ENCODE results near the gene MAP4K5.

Gene MAP4K5

DNA sequence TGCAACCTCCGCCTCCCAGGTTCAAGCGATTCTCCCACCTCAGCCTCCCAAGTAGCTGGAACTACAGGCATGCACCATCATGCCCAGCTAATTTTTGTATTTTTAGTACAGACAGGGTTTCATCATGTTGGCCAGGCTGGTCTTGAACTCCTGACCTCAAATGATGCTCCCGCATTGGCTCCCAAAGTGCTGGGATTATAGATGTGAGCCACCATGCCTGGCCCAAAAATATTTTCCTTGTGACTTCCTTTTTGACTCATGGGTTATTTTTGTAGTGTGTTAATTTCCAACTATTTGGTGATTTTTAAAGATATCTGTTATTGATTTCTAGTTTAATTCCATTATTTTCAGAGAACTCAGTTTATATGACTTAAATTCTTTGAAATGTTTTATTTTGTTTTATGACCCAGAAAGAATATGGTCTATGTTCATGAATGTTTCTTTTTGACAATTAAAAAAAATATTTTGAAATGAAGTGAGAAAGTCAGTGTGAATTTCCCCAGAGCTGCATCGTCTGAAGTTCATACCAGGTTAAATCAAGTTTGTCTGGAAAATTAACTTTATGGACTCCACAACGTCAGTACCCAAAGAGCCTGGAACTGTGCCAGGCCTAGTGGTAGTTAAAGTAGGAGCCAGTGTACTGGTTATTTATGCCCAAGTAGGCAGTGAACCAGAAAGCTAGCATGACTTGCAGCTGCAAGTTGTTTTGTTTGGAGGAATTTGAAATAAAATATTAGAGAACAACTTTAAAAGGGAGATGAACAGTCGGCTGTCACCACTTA is 132.9 kb downstream of the MAP4K5 start:
- peak; percentile 50 for DNase-seq

DNA sequence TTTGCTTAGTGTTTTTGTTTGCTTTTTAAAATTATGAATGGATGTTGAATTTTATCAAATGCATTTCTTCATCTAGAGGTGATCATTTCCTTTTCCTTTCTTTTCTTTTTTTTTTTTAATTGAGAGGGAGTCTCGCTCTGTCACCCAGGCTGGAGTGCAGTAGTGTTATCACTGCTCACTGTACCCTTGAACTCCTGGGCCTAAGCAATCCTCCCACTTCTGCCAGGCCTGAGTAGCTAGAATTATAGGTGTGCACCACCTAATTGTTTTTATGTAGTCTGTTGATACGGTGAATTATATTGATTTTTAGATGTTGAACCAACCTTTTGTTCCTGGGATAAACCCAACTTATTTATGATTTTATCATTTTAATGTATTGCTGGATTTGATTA is 134.2 kb downstream of the MAP4K5 start:
- DNase-seq, result no peak

DNA sequence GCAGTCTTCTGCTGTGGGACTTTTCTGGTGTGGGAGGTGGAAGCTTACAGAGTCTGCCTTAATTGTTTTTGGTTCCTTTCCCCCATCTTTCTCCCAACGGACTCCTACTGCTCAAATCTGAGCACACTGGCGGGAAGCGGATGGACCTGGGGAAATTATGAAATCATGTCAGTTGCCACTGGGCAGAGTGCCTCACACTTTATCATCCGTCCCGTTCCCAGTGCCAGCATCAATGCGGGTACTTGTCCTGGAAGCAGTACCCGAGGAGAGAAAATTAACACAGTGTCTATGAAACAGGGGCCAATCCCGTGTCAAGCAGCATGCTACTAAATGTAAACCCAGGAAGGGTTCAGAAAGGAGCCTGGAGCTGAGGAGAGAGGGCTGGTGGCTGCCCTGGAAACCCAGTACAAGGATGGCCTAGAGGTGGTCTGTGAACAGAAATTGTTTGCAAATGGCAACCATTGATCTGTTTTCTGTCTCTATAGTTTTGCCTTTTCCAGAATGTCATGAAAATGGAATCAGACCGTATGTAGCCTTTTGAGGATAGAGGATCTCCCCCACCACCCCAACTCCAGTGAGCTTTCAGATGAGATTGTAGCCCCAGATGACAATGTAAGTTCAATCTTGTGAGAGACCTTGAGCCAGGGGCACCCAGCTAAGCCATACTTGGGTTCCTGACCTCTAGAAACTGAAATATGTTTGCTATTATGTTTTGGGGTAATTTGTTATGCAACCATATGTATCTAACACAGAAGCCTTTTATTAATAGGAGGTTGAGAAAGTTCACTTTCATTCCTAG is 134.8 kb downstream of the MAP4K5 start:
- DNase-seq, result peak; percentile 10

DNA sequence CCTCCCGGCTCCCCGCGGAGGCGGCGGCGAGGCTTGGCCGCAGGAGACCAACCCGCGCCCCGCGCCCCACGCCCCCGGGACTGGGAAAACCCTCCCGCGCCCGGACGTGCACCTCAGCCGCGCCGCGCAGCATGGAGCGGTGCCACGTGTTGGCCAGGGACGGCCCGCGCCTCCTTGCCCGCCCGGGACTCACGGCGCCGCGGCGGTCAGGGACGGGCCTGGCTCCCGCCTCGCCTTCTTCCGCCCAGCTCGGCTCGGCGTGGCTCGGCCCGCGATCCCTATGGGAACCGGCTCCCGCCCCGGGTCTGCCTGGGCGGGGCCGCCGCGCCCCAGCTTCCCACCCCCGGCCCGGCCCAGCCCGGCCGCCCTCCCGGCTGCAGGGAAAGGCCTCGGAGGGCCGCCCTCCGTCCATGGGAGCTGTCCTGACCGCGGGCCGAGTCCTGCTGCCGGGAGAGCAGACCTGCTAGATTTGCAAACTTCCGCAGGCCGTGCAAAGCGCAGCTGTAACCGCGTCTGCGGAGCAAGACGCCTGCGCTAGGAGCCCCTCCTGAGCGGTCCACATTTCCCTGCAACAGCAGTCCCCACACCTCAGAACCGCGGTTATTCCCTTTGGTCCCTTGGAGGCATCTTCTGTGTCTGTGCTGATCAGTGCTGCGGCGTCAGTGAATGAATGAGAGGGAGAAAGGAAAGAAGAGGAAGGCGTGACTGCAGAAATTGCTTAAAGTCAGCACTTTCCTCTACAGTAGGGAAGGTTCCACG is 135.6 kb downstream of the MAP4K5 start, which contains the start of gene CDKL1:
Gene CDKL1, minus strand, starts transcription at position 251 of the 759 bp plus-strand sequence. CDS start 1,013 bp downstream, outside the sequence.
- peak; percentile 62 for DNase-seq

DNA sequence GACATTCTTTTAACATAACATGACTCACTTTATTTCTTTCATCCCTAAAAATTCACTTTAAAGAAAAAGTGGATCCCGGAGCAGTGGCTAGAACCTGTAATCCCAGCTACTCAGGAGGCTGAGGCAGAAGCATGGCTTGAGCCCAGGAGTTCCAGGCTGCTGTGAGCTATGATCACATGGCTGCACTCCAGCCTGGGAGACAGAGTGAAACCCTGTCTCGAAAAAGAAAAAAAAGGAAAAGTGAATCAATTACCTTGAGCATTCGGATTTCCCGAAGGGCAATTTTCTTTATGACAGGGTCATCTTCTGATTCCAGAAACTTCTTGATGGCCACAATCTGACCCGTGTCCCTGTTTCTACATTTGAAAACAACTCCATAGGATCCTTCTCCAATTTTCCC is 136.9 kb downstream of the MAP4K5 start:
- DNase-seq, result no peak

DNA sequence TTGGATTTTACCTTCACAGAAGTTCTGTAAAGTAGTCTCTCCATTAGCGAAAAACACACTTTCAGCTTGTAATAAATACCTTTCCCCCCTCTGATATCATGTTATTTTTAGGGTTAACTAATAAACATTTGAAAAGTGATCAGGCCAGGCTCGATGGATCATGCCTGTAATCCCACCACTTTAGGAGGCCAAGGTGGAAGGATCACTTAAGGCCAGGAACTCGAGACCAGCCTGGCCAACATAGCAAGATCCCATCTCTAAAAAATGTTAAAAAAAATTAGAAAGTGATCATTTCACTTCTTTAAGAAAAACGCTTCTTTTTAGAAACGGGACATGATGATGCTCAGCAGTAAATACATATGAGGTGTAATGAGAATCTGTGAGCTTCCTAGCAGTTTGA is 137.7 kb downstream of the MAP4K5 start:
- no peak for DNase-seq

DNA sequence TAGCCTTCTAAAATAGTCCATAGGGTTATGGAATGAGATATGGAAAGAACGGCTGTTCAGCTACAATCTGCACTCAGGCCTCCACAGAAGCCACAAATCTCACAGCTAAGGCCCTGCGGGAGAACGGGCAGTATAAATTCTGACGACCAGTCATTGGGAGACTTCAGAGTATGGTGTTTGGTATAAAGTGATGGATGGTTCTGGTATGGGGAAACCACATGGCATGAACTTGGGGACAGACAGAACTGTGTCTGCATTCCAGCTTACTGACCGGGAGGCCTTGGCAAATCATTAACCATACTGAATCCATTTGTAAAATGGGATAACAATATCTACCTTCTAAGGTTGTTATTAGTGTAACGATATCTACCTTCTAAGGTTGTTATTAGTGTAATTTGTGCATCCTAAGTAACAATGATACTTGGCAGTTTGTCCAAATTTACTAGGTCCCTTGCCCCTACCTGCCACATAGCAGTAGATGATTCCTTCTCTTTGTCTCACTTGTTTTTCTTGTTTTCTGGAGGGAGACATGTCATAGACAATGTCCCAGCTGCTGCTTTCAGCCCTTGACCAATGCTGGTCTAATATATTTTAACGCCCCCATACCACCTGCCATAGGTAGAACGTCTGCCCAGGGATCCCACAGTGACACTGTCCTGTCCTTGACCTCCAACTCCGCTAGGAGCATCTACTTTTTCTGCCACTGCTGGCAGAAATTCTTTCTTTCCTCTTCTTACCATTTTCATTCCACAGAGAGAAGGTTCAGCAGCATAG is 142.5 kb downstream of the MAP4K5 start:
- no peak for DNase-seq

DNA sequence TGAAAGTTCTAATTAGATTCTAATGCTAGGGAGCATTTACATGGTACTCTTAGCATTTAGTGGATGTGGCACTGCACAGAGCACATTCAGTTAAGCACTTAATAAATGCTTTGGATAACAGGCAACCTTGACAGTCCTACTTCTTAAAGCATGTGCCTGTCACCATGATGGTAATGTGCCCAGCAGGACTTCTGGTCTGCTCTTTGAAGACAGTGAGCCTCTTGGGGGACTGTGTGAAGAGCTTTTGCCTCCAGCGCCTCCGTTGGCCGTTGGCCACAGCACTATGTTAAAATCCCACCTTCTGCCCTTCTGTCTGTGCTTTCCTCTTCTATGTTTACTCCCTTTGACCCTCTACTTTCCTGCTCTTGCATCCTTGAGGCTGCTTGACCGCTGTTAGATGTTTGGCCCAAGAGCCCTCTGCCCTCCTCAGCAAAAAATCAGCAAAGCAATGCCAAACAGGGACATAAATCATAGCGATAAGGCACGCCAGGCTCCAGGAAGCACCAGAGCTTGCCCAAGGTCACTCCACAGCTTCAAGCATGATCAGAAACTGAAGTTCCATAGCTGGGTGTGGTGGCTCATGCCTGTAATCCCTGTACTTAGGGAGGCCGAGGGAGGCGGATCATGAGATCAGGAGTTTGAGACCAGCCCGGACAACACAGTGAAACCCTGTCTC is 144.0 kb downstream of the MAP4K5 start:
- DNase-seq, result no peak

DNA sequence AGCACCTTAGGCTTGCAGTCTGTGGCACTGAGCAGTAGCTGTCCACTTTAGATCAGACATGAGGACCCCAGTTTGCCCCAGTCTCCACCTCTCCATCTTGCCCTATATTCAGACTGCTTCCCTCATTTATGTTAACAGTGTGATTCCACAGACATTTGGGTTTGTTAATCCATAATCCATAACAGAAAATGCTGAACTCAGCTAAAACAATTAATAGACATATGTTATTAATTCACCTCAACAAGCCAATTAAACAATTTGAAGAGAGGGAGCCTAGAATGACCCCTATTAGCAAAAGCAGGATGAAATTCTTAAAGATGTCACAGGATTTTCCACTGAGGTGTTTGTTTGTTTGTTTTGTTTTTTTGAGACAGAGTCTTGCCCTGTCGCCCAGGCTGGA is 144.8 kb downstream of the MAP4K5 start:
- DNase-seq, result no peak

DNA sequence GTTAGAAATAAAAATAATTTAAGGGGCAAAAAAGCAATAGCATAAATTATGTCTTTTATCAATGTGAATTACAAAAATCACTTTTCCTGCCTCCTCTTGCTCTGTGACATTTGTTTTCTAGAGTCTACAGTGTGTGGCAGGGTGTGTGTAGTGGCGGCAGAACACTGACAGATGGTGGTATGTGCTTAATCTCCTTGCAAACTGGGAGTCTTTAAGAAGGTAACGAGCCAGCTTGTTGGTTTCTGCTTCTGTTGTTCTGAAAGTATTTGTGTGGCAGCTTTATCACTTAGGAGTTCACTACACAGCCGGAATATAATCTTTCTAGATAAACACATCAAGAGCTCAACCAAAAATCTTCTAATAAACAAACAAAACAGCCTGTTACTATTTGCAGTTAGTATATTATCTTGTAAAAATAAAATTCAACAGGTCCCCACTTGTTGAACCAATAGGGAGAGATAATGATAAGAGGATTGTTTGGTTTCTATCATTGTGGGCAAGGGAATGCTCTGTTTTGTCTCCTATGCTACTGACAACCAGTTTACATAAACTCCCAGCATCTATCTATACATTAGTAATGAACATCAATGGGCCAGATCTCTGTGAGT is 148.6 kb downstream of the MAP4K5 start:
- DNase-seq, result no peak

DNA sequence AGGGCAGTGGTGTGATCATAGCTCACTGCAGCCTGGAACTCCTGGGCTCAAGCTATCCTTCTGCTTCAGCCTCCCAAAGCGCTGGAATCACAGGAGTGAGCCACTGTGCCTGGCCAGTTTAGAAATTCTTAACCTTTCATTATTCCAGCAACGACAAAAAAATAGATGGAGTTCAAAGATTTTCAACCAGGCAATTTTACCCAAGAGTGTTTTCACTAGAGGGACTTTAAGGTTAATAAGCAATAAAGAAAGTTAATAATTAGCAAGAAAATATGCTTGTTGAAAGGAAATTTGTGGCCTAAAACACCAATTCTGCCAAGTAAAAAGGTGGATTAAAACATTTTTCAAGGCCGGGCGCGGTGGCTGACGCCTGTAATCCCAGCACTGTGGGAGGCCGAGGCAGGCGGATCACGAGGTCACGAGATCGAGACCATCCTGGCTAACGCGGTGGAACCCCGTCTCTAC is 150.5 kb downstream of the MAP4K5 start:
- no peak for DNase-seq

DNA sequence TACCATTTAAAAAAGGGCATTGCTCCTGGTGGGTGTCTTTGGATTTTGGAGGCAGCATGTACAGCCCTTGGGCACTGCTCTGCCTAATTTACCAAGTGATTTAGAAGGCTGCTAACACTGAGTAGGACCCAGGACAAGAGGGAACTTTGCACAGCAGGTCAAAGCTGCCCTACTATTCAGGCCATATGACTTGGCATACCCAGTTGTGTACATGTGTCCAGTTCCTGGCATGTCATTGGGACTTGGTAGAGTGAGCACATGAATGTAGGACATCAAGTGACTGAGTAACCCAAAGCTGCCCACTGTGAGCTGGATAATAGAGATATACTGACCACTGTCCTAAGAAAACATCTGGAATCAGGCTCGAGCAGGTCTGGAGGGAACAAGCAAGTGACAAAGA is 151.4 kb downstream of the MAP4K5 start:
- no peak for DNase-seq

DNA sequence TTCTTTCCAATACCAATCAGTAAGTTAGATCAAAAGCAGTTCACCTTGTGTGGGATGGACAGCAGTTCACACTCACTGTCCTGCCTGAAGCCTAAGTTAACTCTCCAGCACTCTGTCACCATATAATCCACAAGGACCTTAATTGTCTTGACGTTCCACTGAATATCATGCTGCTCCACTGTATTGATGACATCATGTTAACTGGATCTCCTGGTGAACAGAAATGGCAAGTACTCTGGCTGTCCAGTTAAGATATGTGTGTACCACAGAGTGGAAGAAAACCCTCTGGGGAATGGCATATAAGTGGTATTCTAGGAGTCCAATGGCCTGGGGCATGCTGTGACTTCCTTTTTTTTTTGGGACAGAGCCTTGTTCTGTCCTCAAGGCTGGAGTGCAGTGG is 151.9 kb downstream of the MAP4K5 start:
- no peak for DNase-seq

DNA sequence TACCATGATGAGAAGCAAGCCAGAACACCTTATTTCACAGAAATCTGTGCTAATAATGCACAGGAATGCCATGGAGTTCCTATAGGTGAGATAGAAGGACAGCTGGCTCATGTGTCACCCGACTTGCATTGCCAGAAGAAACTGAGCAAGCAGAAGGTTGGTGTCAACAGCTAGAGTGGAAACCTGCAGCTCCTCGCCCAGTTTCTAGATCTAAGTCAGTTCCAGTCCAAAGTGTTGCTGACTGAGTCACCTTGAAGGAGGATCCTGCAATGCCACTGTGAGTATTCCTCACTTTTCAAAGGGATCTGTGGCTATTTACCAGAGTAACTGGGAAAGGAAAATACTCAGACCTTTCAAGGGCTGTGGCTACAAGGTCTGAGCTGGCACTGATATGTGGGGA is 152.8 kb downstream of the MAP4K5 start:
- DNase-seq, result no peak

DNA sequence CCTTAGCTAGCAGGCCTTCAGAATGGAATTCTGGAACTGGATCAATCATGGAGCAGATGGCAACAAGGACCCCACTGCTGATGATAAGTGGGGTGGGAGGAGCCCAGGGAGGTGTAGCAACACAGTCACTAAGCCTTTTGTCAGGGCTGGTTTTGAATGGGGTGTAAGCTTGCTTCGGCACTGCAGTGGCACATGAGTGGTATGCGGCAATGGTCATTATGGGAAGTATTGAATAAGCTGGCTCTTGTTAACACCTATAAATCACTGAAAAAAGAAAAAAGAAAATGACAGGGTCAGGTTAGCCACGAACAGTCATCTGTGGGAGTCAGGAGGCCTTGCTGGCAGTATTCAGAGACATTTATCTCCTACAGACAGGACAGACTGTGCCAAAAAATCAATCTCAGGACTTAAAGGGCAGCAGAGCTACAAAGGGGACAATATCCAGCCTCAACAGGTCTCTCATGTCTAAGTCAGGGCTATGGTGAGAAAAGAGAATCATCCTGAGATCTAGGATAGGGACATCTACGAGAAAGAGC is 154.8 kb downstream of the MAP4K5 start:
- DNase-seq, result no peak

DNA sequence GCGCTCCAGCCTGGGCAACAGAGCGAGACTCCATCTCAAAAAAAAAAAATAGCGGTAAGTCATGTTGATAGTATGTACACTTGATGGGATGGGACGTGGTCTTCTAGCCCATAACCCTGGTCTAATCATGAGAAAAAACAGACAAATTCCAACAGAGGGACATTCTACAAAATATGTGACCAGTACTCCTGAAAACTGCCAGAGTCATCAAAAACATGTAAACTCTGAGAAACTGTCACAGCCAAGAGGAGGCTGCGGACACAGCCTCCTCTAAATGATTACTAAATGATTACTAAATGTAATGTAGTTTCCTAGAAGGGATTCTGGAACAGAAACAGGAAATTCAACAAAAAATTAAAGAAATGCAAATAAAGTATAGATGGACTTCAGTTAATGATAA is 156.6 kb downstream of the MAP4K5 start:
- no peak for DNase-seq

DNA sequence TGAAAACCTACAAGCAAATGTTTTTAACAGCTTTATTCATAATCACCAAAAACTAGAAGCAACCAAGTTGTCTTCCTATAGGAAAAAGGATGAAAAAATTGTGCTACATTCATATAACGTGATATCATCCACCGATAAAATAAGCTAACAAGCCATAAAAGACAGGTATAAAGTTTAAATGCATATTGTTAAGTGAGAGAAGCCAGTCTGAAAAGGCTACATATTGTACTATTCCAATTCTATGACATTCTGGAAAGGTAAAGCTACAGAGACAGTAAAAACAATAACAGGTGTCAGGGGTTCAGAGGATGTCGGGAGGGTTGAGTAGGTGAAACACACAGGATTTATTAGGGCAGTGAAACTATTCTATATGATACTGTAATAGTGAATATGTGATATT is 158.4 kb downstream of the MAP4K5 start:
- no peak for DNase-seq

DNA sequence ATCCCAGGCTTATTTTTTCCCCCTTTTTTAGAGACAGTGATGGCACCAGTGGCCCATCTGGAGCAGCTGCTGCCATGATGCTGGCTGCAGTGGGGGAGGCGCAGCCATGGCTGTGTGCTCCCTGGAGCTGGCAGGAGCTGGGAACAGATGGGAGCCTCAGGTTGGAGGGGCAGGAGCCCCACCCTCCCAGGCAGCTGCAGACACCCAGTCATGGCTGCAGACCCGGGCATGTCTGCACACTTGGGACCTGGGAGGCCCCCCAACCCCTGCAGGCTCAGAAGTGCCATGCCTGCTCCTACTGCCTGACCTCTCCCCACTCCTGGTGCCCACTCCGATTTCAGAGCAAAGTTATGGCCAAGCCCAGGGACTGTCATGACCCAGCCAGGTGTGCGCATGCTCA is 160.8 kb downstream of the MAP4K5 start:
- no peak for DNase-seq
